SKM-1 (cell line): ENCODE results near the gene NEU1.
"Not testable (repeated sequence)": the region's sequence is repeated elsewhere in the genome, so short reads cannot be mapped to it uniquely, and the experiment has no call there.

ENCODE experiments used
- DNase-seq: peaks from one replicate; lab custom pipeline; 2025; ENCODE audit not compliant: unreplicated experiment; lab: John Stamatoyannopoulos, UW

NEU1 gene

DNA sequence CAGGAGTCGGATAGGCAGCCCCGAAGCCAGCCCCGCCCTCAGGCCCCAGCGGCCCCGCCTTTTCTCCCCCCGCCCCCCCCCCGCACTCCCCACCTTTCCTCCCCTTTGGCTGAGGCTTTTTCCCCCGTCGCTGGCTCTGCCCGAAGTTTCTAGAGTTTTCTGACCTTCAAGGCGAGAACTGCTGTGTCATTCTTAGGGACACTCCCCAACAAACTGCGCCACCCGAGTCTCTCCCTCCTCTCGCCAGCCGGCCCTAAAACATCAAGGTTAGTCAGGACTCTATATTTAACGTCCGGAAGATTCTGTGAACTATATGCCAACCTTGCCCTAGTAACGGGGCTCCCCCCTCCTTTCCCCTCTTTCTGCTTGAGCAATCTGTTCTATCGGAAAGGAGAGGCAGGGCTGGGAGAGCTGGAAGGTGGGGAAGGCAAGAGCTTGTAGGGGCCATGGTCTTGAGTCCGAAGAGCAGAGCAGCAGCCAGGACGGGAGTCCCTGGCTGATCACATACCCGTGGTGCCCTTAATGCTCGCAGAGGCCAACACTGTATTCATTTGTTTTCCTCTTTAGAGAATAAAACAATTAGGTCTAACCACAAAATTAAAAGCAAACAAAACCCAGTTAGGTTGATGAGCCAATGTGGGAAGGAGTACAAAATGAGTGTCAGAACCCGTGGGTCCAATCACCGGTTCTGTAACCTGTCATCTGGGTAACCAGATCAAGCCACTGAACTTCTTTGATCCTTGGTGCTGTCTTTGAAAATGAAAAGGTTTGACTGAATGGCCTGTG lies 40.4 kb downstream of the NEU1 start:
- DNase-seq: peak; percentile 67

DNA sequence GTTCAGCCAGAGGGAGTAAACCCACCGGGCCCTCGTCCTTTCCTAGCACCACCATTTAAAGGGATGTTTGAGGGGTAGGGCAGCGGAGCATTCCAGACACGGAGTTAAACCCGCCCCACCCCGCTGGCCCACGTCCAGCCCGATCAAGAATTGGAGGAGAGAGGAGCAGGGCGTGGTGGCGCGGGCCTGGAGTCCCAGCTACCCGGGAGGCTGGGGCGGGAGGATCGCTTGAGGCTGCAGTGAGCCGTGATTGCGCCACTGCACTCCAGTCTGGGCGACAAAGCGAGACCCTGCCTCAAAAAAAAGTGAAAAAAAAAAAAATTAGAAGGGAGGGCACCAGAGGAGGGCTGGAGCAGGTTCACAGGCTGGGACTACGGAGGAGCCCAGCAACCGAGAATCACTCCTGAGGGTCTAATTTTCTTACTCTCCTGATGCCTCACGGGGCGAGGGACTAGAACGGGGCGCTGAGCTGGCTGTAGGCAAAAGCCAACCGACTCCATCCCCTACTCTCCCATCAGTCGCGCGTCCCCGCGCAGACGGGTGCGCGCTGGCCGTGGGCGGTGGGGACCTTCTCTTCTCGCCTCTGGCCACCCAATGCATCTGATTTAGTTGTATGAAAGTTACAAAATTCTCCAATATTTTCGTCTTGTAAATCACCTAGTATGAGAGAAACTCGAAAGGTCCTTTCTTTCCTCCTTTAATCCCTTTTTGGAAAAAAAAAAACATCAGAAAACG lies 41.2 kb downstream of the NEU1 start:
- DNase-seq: peak; percentile 66

DNA sequence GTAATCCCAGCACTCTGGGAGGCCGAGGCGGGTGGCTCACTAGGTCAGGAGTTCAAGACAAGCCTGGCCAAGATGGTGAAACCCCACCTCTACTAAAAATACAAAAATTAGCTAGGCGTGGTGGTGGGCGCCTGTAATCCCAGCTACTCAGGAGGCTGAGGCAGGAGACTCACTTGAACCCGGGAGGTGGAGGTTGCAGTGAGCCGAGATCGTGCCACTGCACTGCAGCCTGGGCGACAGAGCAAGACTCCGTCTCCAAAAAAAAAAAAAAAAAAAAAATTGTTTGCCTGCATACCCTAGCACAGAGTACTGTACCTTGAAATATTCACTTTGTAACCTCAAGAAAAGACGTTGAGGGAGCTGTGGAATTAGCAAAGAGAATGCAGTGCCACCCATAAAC lies 42.2 kb downstream of the NEU1 start:
- DNase-seq: not testable (repeated sequence)

DNA sequence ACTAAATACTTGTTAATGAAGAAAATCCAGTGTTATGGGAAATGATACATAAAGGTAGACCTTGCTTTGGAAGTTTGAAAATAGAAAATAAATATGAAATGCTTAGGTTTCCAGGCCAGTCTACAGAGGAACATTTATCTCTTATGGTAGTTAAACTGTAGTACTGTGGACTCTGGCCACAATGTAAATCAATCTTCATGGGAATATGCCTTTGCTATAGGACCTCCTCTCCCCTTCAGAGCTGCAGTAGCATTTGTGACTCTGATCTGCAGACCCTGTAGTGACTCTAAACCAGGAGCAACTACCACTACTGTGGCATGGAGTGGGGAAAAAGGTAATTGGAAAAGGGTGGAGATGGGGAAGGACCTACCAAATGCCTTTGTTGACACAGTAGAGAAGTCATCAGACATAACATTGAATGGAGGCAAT lies 42.7 kb downstream of the NEU1 start:
- no peak for DNase-seq

DNA sequence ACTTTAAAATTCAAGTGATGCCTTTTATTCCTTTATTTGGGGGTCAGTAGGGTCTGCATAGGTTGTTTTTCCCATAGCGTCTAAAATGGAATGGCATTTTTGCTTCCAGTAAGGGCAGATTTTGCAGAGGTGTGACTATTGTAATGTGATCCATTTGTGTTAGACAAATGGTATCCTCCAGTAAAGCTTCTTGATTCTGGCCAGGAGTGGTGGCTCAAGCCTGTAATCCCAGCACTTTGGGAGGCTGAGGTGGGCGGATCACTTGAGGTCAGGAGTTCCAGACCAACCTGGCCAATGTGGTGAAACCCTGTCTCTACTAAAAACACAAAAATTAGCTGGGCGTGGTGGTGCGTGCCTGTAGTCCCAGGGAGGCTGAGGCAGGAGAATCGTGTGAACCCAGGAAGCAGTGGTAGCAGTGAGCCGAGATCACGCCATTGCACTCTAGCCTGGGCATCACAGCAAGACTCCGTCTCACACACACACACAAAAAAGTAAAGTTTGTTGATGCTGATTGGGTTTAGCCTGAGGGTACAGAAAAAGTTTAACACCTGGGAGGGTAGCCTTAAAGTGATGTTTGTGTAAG lies 44.6 kb downstream of the NEU1 start:
- not testable (repeated sequence) for DNase-seq

DNA sequence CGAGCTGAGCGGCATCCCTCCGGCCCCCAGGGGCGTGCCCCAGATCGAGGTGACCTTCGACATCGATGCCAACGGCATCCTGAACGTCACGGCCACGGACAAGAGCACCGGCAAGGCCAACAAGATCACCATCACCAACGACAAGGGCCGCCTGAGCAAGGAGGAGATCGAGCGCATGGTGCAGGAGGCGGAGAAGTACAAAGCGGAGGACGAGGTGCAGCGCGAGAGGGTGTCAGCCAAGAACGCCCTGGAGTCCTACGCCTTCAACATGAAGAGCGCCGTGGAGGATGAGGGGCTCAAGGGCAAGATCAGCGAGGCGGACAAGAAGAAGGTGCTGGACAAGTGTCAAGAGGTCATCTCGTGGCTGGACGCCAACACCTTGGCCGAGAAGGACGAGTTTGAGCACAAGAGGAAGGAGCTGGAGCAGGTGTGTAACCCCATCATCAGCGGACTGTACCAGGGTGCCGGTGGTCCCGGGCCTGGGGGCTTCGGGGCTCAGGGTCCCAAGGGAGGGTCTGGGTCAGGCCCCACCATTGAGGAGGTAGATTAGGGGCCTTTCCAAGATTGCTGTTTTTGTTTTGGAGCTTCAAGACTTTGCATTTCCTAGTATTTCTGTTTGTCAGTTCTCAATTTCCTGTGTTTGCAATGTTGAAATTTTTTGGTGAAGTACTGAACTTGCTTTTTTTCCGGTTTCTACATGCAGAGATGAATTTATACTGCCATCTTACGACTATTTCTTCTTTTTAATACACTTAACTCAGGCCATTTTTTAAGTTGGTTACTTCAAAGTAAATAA lies 45.3 kb downstream of the NEU1 start:
- DNase-seq: not testable (repeated sequence)

DNA sequence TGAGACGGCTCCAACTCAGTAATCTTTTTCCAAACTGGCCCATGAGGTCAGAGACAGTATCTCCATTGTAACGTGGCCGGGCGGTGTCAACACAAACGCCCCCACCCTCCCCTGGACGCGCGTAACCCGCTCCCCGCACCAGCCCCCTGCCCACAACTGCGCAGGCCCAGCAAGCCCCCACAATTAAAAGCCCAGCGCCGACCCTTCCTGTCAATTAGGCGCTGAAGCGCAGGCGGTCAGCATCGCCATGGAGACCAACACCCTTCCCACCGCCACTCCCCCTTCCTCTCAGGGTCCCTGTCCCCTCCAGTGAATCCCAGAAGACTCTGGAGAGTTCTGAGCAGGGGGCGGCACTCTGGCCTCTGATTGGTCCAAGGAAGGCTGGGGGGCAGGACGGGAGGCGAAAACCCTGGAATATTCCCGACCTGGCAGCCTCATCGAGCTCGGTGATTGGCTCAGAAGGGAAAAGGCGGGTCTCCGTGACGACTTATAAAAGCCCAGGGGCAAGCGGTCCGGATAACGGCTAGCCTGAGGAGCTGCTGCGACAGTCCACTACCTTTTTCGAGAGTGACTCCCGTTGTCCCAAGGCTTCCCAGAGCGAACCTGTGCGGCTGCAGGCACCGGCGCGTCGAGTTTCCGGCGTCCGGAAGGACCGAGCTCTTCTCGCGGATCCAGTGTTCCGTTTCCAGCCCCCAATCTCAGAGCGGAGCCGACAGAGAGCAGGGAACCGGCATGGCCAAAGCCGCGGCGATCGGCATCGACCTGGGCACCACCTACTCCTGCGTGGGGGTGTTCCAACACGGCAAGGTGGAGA lies 47.4 kb downstream of the NEU1 start, which contains the start of the genes HSPA1A and HSPA1L:
TSS of gene HSPA1A (plus strand) at position 519 of the 814 bp plus-strand sequence. CDS start at position 733, 214 bp downstream.
TSS of gene HSPA1L (minus strand) at position 259 of the 814 bp plus-strand sequence. CDS start 3,311 bp downstream, outside the sequence.
- peak; percentile 90 for DNase-seq

DNA sequence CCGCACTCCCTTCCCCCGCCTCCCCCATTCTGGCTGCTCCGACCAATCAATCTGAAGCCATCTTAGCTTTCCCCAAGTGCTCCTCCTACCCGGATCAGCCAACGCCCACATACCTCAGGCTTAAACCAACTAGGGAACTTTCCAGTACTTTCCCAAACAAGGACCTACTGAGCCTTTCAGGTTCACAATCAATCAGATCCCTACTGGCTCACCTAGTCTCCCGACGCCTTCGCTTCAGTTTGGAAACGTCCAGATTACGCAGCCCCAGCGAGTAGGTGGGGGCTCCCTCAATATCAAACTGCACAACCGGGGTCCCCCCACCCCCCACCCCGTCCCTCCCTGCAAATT lies 48.0 kb downstream of the NEU1 start:
- DNase-seq: peak; percentile 28

DNA sequence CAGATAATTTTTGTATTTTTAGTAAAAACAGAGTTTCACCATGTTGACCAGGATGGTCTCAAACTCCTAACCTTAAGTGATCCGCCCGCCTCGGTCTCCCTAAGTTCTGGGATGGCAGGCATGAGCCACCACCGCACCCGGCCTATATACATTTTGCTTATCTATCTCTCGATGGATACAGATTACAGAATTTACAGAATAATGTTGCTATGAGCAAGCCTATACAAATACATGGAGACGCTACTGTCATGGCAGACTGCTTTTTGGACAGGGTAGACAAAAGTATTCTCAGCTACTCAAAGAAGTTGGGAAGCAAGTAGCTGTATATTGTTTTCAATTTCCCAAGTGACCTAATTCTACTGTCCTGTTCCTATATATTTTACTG lies 49.2 kb downstream of the NEU1 start:
- no peak for DNase-seq

DNA sequence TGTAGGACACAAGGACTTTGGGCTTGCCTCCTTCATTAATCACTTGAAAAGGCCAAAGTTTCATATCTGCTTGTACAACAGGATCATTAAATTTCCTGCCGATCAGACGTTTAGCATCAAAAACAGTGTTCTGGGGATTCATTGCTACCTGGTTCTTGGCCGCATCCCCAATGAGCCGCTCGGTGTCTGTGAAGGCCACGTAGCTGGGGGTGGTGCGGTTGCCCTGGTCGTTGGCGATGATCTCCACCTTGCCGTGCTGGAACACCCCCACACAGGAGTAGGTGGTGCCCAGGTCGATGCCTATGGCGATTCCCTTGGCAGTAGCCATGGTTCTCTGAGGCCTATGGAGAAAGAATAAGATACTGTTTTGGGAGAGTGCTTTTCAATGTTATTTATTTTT lies 51.0 kb downstream of the NEU1 start:
- DNase-seq: no peak

DNA sequence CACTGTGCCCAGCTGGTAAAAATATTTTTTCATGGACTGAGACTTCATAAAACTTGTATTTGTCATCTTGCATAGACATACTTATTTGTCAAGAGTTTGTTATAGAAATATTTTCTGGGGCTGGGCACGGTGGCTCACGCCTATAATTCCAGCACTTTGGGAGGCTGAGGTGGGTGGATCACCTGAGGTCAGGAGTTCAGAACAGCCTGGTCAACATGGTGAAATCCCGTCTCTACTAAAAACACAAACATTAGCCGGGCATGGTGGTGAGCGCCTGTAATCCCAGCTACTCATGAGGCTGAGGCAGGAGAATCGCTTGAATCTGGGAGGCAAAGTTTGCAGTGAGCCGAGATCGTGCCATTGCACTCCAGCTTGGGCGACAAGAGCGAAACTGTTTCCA lies 54.0 kb downstream of the NEU1 start:
- not testable (repeated sequence) for DNase-seq
